ENCODE measurements around the gene GNB3.
"Not testable (repeated sequence)": the region's sequence is repeated elsewhere in the genome, so short reads cannot be mapped to it uniquely, and the experiment has no call there.

DNA sequence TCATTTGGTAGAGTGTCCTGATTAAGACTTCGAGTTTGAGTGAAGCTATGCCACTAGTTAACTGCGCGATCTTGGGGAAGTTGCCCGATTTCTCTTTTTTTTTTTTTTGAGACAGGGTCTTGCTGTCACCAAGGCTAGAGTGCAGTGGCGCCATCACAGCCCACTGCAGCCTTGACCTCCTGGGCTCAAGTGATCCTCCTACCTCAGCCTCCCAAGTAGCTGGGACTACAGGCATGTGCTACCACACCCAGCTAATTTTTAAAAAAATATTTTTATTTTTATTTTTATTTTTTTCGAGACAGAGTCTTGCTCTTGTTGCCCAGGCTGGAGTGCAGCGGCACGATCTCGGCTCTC, 33.3 kb downstream of the GNB3 start:
- TF ChIP-seq POLR2A (IDR thresholded peaks at IDR 0.05) = not testable (repeated sequence)
- TF ChIP-seq, protein P1, sequence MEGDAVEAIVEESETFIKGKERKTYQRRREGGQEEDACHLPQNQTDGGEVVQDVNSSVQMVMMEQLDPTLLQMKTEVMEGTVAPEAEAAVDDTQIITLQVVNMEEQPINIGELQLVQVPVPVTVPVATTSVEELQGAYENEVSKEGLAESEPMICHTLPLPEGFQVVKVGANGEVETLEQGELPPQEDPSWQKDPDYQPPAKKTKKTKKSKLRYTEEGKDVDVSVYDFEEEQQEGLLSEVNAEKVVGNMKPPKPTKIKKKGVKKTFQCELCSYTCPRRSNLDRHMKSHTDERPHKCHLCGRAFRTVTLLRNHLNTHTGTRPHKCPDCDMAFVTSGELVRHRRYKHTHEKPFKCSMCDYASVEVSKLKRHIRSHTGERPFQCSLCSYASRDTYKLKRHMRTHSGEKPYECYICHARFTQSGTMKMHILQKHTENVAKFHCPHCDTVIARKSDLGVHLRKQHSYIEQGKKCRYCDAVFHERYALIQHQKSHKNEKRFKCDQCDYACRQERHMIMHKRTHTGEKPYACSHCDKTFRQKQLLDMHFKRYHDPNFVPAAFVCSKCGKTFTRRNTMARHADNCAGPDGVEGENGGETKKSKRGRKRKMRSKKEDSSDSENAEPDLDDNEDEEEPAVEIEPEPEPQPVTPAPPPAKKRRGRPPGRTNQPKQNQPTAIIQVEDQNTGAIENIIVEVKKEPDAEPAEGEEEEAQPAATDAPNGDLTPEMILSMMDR (IDR thresholded peaks at IDR 0.05) = not testable (repeated sequence)

Data from lower leg skin (tissue), 3 donors.